Measurements from ENCODE around the gene UVRAG. TPM values are rescaled to one million over a fixed set of nuclear protein-coding genes. Genes with fewer than 3 reads are reported as not detected.

Gene UVRAG
- total and polyA plus RNA-seq, 2 of the 4 experiments (the other 2 are of a cell fraction), result 5.6 to 10.9 TPM

- Histone ChIP-seq H3K9ac (ENCODE audit: low read depth, low read length) (no peak overlapping the region), H3K4ac (ENCODE audit: low read depth, low read length) (no peak overlapping the region), H3K4me1 (ENCODE audit: control insufficient read depth, insufficient read depth, low read length) (no peaks in the 10 kb centered on the region), H4K91ac (ENCODE audit: insufficient read depth, low read depth, low read length) (no peak overlapping the region), H4K20me1 (ENCODE audit: insufficient read depth, low read length) (no peaks in the 10 kb centered on the region), H4K8ac (ENCODE audit: low read depth in 2 of 2, low read length in 2 of 2) (no peak overlapping the region), H3K56ac (ENCODE audit: extremely low read depth, insufficient read depth, low read length) (no peak overlapping the region), H2BK120ac (ENCODE audit: low read depth, low read length) (no peak overlapping the region), H3K27me3 (ENCODE audit: control insufficient read depth, insufficient read depth, low read length) (no peaks in the 10 kb centered on the region), H3K23ac (ENCODE audit: low read depth, low read length) (no peak overlapping the region; the same call in 1 of the 2 replicates), H3K9me3 (ENCODE audit: control insufficient read depth, insufficient read depth, low read length) (no peaks in the 10 kb centered on the region), H2BK20ac (ENCODE audit: low read depth, low read length) (no peak overlapping the region), H3K4me2 (ENCODE audit: low read depth, low read length) (no peak overlapping the region), H2AK5ac (ENCODE audit: low read depth, low read length) (no peak overlapping the region), H3K36me3 (ENCODE audit: control insufficient read depth, insufficient read depth, low read length) (no peaks in the 10 kb centered on the region), H2BK15ac (ENCODE audit: low read depth, low read length) (no peak overlapping the region), H3K79me1 (ENCODE audit: low read depth in 1 of 2, low read length in 2 of 2) (no peaks in the 10 kb centered on the region), H3K27ac (ENCODE audit: insufficient read depth, low read length) (no peak overlapping the region), H4K5ac (ENCODE audit: low read depth, low read length) (no peak overlapping the region), H3K4me3 (ENCODE audit: insufficient read depth, low read depth, low read length) (no peak overlapping the region), H3K18ac (ENCODE audit: low read depth, low read length) (no peak overlapping the region), H3K9me1 (ENCODE audit: insufficient read depth, low read length) (no peaks in the 10 kb centered on the region), H2BK5ac (ENCODE audit: low read depth, low read length, poor library complexity, severe bottlenecking) (no peak overlapping the region), H2AK9ac (replicated peaks; ENCODE audit: low read depth, low read length, poor library complexity) (no peak overlapping the region), H2AFZ (replicated peaks; ENCODE audit: low read length, poor library complexity) (no peak overlapping the region), H3K14ac (replicated peaks; ENCODE audit: low read depth, low read length) (0 out of 2 replicates have a peak overlapping the region, but pooled peaks have one; percentile 4)
- no peak for TF ChIP-seq CEBPB (IDR thresholded peaks at IDR 0.05; ENCODE audit: low read depth, low read length)
- no peak for TF ChIP-seq POLR2A (IDR thresholded peaks at IDR 0.05; ENCODE audit: low read depth, low read length)
- TF ChIP-seq RFX5 (IDR thresholded peaks at IDR 0.05; ENCODE audit: low read depth, low read length), result no peak
- TF ChIP-seq USF2 (IDR thresholded peaks at IDR 0.05; ENCODE audit: low read depth, low read length), result no peak
- TF ChIP-seq BHLHE40 (IDR thresholded peaks at IDR 0.05; ENCODE audit: low read depth, low read length), result no peak
- TF ChIP-seq RAD21 (IDR thresholded peaks at IDR 0.05; ENCODE audit: low read length), result no peak
- ChIA-PET POLR2A (ENCODE audit: unreplicated experiment) (no interaction called here), CTCF (no interaction called here)
- intact Hi-C loops (cut with micrococcal nuclease), result no loop called here
- DNase-seq, result no peak
- in situ Hi-C loops (cut with MboI; ENCODE audit: low sequenced_read_pairs), result no loop called here
- BruUV-seq (replicated peaks), result no TSS peak
- ATAC-seq (ENCODE audit: low read depth), result no peak
- dilution Hi-C loops (cut with HindIII; ENCODE audit: low sequenced_read_pairs, unreplicated experiment), result no loop called here
- WGBS, 2 experiments (ENCODE audit: extremely low coverage in 2 of 2, insufficient read length in 1 of 2), result 89% methylated on average over 3 of the region's 6 CpGs; no CpG with 5 or more reads in 1 of the 2 experiments
These were observed 281.5 kb downstream of the UVRAG start for GRCh38 chr11:76096552-76096951.

All from IMR-90 (cell line).